MM.1S (cell line): ENCODE measurements around the gene KIF16B.

Experiments
- DNase-seq: peaks from one replicate; pipeline ENCODE4 v3.0.0-alpha.2; 2015
- H2AFZ ChIP-seq: fragments of 300-600 bp; sonication (generic); 2 replicates; pipeline ENCODE4 v1.6.0; 2016; ENCODE audit warnings: antibody characterized with exemption, low read length
- H3F3A ChIP-seq: fragments of 300-600 bp; sonication (generic); 2 replicates; pipeline ENCODE4 v1.6.1; 2016; ENCODE audit warnings: mild to moderate bottlenecking, antibody characterized with exemption, low read length, moderate library complexity, mixed read lengths; ENCODE audit not compliant: insufficient read depth
- H3K27ac ChIP-seq: fragments of 300-600 bp; sonication (generic); 2 replicates; pipeline ENCODE4 v1.5.1; 2016; ENCODE audit warnings: mild to moderate bottlenecking, low read length
- H3K27me3 ChIP-seq: fragments of 300-600 bp; sonication (generic); replicated peaks from 2 replicates; pipeline ENCODE4 v1.6.0; 2016; ENCODE audit warnings: low read length; ENCODE audit not compliant: insufficient read depth
- H3K36me3 ChIP-seq: fragments of 300-600 bp; sonication (generic); replicated peaks from 2 replicates; pipeline ENCODE4 v1.6.1; 2016; ENCODE audit warnings: mild to moderate bottlenecking, low read length, mixed read lengths; ENCODE audit not compliant: insufficient read depth
- H3K4me1 ChIP-seq: fragments of 300-600 bp; sonication (generic); 2 replicates; pipeline ENCODE4 v1.6.1; 2016; ENCODE audit warnings: low read length, mixed read lengths
- H3K4me2 ChIP-seq: fragments of 300-600 bp; sonication (generic); 2 replicates; pipeline ENCODE4 v1.6.0; 2016; ENCODE audit warnings: low read depth, low read length
- H3K4me3 ChIP-seq: fragments of 300-600 bp; sonication (generic); 2 replicates; pipeline ENCODE4 v1.5.1; 2016; ENCODE audit warnings: low read length, mixed read lengths
- H3K79me2 ChIP-seq: fragments of 300-600 bp; sonication (generic); 2 replicates; pipeline ENCODE4 v1.6.1; 2016; ENCODE audit warnings: mixed run types, low read length, mixed read lengths
- H3K9ac ChIP-seq: fragments of 300-600 bp; sonication (generic); 2 replicates; pipeline ENCODE4 v1.6.1; 2016; ENCODE audit warnings: low read length, mixed read lengths
- H3K9me2 ChIP-seq: fragments of 300-600 bp; sonication (generic); replicated peaks from 2 replicates; pipeline ENCODE4 v1.6.1; 2016; ENCODE audit warnings: mild to moderate bottlenecking, low read length, mixed read lengths; ENCODE audit not compliant: insufficient read depth
- H3K9me3 ChIP-seq: fragments of 300-600 bp; sonication (generic); replicated peaks from 2 replicates; pipeline ENCODE4 v1.6.1; 2016; ENCODE audit warnings: mild to moderate bottlenecking, low read length, mixed read lengths; ENCODE audit not compliant: insufficient read depth
- H4K20me1 ChIP-seq: fragments of 300-600 bp; sonication (generic); 2 replicates; pipeline ENCODE4 v1.6.1; 2016; ENCODE audit warnings: mild to moderate bottlenecking, low read length, moderate library complexity, mixed read lengths; ENCODE audit not compliant: insufficient read depth
- CTCF ChIP-seq: fragments of 300-600 bp; sonication (generic); IDR thresholded peaks from 2 replicates; pipeline ENCODE4 v1.5.1; 2016; ENCODE audit warnings: antibody characterized with exemption, low read length, mixed read lengths
- EZH2 ChIP-seq: fragments of 300-600 bp; sonication (generic); optimal IDR thresholded peaks from 2 replicates; pipeline ENCODE3; 2017; ENCODE audit warnings: low read depth, mild to moderate bottlenecking, antibody characterized with exemption, low read length, mixed read lengths
- EZH2phosphoT487 ChIP-seq: fragments of 300-600 bp; sonication (generic); IDR thresholded peaks from 2 replicates; pipeline ENCODE4 v1.6.1; 2018; ENCODE audit warnings: antibody characterized with exemption, low read length

Gene KIF16B

GRCh38 chr20:16352321-16352720, 220.9 kb downstream of the KIF16B start:
- Histone ChIP-seq H3F3A (no peaks in the 10 kb centered on the region), H3K4me1 (no peaks in the 10 kb centered on the region), H3K36me3 (no peaks in the 10 kb centered on the region), H3K27me3 (no peaks in the 10 kb centered on the region), H3K27ac (no peak overlapping the region), H3K4me2 (no peak overlapping the region), H3K9me2 (no peaks in the 10 kb centered on the region), H4K20me1 (no peaks in the 10 kb centered on the region), H3K9me3 (no peaks in the 10 kb centered on the region), H3K4me3 (no peak overlapping the region), H2AFZ (no peak overlapping the region), H3K79me2 (no peaks in the 10 kb centered on the region), H3K9ac (no peak overlapping the region)
- no peak for TF ChIP-seq CTCF
- no peak for TF ChIP-seq EZH2
- TF ChIP-seq EZH2phosphoT487 = no peak
- DNase-seq = no peak

DNA sequence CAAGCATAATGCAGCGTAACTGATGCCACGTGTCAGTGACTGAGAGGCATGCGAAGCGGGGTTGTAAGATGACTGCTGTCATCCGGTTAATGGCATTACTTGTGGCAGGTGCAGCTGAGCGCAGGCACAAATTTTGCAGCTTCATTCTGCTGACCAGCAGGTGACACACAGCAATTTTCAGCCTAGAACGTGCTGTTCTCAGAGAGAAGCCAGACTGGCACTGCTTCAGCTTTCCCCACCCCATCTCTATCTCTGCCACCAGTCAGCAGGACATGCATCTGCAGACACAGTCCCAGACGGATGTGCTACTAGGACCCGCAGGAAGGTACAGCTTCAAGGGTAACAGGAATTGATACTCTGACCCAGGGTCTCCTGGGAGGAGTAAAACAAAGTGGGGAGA, 221.8 kb downstream of the KIF16B start:
- Histone ChIP-seq H3K79me2 (no peaks in the 10 kb centered on the region), H3K4me2 (no peak overlapping the region), H3K27me3 (no peaks in the 10 kb centered on the region), H2AFZ (no peak overlapping the region), H3K4me3 (no peak overlapping the region), H3K9me3 (no peaks in the 10 kb centered on the region), H3F3A (no peaks in the 10 kb centered on the region), H3K4me1 (no peaks in the 10 kb centered on the region), H4K20me1 (no peaks in the 10 kb centered on the region), H3K36me3 (no peaks in the 10 kb centered on the region), H3K9ac (no peak overlapping the region), H3K27ac (no peak overlapping the region), H3K9me2 (no peaks in the 10 kb centered on the region)
- TF ChIP-seq CTCF (no peak), EZH2 (no peak), EZH2phosphoT487 (no peak)
- no peak for DNase-seq

DNA sequence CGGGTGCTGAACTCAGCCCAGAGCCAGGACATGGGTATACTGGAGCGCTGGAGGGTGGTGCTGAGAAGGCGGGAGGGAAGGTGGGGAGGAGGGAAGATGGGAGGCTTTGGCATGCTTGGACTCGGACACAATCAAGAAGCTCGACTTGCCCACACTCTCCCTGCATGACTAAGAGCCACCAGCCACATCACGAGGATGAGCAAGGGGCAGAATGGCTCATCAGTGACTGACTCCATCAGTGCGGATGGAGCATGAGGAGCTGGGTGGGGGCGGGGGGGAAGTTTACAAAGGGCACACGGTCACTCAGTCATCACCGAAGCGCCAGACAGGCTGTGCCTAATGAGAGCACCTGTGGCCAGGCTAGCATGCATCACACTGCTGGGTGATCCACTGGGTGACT, 222.8 kb downstream of the KIF16B start:
- H4K20me1 ChIP-seq = no peaks in the 10 kb centered on the region
- H3K9ac ChIP-seq = no peak overlapping the region
- H3K9me2 ChIP-seq = no peaks in the 10 kb centered on the region
- no peaks in the 10 kb centered on the region for H3K9me3 ChIP-seq
- DNase-seq = no peak
- no peak overlapping the region for H3K27ac ChIP-seq
- no peaks in the 10 kb centered on the region for H3F3A ChIP-seq
- H3K4me1 ChIP-seq = no peaks in the 10 kb centered on the region
- H3K79me2 ChIP-seq = no peaks in the 10 kb centered on the region
- H3K4me2 ChIP-seq = no peak overlapping the region
- TF ChIP-seq EZH2phosphoT487 (no peak), CTCF (no peak), EZH2 (no peak)
- H2AFZ ChIP-seq = no peak overlapping the region
- no peaks in the 10 kb centered on the region for H3K36me3 ChIP-seq
- H3K4me3 ChIP-seq = no peak overlapping the region
- no peaks in the 10 kb centered on the region for H3K27me3 ChIP-seq
